Medulla oblongata (tissue), 1 donor: Measurements from ENCODE around the gene HECTD2.
A peak's percentile ranks its signal among the peaks of the same experiment; 100 is the strongest.
"Not testable (repeated sequence)": the region's sequence is repeated elsewhere in the genome, so short reads cannot be mapped to it uniquely, and the experiment has no call there.

Experiments
- DNase-seq: peaks from one replicate; pipeline ENCODE4 v3.0.0-alpha.2; 2015; ENCODE audit errors: extremely low spot score

Gene HECTD2

DNA sequence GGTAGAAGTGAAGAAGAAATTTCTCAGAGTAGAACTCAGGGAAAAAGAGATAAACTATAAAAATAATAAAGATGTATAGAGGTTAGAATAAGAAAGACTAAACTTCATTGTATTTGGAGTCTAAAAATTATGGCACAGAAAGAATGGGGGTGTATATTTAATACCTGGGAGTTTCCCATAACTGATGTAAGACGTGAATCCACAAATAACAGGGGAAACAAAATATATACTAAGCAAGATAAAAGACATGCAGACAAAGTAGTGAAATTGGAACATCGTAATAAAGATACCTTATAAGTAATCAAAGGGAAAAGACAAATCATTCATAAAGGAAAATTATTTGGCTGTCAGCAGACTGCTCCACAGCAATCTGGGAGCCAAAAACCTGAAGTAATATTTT, 62.8 kb downstream of the HECTD2 start:
- no peak for DNase-seq

DNA sequence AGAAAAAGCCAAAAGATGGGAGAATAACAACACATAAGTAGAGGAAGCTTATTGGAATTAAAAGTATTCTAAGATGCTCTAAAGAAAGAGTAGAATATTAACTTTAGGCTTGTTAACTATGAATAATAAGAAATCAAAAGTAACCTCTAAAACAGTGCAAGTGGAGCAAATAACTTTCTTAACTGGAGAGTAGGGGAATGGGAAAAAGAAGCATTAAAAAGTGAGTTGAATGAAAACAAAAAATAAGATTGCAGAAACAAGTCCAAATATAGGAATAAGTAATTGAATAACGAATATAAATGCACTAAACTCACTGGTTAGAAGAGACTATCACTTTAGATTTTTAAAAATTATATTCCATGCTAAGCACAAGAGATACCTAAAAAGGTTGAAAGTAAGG, 63.9 kb downstream of the HECTD2 start:
- DNase-seq, result no peak

DNA sequence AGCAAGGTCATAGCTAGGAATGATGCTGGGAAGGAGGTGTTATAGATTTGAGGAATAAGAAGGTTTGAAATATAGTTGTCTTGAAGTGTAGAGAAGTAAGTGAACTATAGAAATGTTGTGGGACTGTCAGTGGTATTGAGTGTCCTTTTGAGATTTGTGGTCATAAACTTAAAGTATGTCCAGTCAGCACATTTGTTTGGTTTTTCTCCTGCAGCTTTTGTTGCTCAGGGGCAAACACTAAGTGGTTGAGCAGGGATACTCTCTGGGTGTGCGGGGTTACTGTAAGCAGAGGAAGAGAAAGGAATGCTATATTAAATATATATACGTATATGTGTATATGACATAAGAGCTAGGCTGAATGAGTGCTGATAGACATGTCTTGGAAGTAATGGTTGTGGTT, 67.1 kb downstream of the HECTD2 start:
- DNase-seq, result no peak

DNA sequence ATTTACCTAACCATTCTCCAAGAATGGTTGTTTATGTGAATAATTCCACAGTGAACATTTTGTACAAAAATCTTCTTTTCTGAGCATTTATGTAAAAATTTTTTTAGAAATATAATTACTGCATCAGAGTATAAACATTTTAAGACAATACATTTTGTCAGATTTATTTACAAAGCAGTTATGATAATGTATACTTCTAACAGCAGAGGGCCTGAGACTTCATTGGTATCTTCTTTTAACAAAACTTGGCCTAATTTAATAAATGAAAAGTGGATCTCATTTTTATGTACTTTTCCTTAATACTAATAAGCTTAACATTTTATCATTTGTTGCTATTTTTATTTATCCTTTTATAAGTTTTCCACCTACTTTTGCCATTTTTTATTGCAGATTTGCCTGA, 69.4 kb downstream of the HECTD2 start:
- DNase-seq, result no peak

DNA sequence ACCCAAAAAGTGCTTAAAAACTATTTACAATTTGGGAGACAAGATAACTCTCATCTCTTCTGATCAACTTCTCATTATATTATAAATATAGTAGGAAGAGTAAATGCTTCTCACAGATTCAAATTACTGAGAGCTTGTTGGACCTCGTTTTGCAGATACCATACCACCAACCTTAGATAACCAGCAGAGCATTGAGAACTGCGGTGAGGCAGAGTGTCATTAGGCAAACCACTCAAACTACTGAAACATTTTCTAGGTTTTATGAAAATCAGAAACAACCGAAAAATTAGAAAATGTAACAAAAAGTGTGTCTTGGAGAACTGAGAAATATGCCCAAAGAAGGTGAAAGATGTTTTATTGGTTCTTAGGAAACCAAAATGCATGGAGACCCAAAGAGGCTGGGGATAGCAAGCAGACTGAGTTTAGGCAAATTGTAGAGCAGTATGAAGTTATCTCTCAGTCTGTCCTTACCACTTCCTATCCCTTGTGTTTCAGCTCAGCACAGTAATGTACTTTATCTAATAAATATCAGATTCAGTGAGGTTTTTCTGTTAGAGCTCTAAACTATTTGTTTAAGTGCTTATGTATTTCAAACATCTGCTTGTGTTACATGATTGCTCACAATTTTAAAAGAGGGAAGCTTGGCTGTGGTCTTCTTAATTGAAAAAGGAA, 77.9 kb downstream of the HECTD2 start:
- DNase-seq, result no peak

DNA sequence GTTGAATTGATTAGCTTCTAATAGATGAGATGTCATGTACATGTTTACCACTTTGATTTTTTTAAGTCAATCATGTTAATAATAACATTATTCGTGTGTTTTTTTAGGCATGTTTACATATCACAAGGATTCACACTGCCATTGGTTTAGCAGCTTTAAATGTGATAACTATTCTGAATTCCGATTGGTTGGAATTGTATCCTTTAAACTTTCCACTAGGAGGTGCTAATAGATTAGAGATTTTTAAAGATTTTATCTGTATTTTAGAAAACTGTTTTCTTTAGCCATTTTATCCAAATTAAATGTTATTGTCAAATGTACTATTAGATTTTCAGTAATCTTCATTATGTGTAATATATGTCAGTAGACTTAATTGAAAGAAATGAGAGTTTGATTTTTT, 83.2 kb downstream of the HECTD2 start:
- peak; percentile 29 for DNase-seq

DNA sequence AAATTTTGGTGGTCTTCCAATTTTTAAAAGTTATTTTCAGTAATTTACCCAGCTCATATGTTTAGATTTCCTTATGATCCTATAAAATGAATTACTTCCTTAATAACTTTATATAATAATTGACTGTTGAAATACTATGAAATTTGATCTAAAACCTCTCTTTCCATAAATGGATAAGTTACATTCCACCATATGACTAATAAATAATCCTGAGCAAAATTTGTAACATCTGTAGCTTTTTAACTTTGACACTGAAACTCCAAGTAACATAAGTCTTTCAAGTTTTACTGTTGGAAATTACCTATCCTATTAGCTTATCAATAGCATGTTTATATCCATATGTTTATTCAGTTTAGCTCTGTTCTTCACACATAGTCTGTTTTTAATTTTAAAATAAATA, 85.3 kb downstream of the HECTD2 start:
- DNase-seq, result no peak

DNA sequence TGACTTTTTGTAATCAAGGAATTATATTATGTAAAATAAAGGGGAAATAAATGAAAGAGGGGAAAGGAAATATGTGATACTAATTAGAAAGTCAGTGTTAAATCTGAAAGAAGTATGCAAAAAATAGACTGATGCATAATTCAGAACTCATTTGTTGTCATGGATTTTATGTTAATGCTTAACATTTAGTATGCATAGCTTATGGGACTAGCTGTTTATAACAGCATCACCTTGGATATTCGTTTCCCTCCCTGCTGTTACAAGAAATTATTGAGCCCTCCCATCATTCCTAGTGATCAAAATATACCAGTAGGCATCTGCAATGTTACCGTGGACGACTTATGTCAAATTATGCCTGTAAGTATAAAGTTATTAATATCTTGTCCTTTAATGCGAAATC, 85.9 kb downstream of the HECTD2 start:
- DNase-seq, result no peak

DNA sequence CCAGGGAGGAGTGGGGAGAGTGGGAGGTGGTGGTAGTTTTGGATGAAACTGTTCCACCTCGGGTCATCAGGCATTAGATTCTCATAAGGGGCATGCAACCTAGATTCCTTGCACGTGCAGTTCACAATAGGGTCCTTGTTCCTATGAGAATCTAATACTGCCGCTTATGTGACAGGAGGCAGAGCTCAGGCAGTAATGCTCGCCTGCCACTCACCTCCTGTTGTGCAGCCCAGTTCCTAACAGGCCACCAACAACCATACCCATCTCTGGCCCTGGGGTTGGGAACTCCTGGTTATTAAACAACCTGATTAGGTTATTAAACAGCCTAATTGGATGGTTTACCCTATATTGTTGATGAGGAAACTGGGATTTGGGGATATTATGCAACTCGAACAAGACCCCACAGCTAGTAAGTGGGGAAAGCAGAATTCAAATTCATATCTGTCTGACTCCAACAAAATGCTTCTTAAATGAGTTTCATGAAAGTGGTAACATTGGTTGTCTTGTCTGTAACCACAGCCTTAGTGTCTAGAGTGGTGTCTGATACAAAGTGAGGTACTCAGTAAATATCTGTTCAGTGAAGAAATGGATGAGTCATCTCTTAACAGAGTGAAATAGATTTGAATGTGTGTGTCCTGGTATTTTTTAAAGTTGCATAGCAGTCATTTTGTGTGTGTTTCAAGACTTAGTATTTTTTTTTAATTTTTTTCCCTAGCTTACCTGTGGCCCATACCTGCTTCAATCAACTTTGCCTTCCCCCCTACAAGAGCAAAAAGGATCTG, 101.6 kb downstream of the HECTD2 start:
- no peak for DNase-seq

DNA sequence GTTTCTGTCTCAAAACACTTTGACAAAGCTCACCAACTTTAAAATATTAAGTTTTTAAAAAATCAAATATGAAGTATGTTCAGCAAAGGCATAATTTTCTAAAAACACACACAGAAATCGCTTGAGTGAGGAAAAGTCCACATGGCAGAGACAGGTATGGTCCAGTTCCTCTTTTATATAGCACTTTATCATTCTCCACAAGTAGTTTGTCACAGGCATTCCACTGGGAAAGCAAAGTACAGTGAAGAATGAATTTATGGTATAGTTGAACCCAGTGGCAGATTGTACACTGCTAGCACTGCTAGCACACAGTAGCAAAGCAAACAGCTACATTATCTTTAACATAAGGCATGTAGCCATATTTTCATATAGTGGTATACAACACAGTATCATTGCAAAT, 102.3 kb downstream of the HECTD2 start:
- DNase-seq, result no peak

DNA sequence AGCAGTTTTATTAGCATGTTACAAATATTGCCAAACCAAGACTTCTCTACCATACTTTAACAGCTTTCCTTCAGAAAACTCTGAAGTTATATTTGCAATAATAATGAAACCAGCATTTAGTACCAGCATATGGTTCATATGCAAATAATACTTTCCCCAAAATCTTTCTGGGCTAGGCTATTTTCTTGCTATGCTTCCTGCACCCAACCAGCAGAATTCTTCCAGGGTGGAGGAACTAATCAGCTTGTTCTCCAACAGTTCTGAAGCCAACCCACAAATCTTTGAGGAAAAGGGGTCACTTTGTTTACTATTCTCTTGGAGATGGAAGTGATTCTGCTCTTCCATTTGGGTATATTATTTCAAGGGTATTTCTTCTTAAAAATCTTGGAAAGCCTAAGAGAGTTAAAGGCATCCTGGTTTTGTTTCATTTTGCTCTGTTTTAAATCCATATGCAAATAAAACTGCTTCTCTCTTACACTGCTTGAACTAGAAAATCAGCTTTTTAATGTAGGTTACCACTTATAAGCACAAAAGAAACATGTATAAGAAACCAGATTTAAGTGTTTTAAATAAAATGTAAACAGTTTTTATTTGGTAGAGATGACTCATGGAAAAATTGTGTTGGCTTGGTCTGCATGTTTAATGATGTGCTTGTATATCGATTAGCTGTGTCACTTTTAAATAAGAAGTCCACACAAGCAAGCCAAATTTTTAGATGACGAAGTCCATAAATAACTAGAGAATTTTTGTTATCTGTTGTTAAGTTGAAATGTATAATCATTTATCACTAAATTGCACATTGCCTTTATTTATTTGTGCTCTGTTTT, 103.7 kb downstream of the HECTD2 start:
- DNase-seq, result no peak

DNA sequence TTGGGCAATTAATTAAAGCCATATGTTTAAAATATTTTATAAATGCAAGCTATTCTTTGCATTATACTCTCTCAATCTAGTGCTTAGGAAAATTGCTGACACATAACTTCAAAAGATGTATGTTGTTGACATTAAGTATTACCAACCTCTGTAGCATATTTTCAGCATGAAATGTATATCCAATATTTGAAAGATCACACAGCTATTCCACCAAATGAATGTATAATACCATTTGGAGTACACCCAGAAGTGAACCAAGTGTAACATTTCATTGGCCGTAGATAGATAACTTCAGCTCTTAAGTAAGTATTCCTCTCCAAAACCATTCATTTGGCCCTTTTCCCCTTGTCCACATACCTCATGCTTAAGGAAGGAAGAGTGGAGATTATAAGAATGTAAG, 104.6 kb downstream of the HECTD2 start:
- no peak for DNase-seq

DNA sequence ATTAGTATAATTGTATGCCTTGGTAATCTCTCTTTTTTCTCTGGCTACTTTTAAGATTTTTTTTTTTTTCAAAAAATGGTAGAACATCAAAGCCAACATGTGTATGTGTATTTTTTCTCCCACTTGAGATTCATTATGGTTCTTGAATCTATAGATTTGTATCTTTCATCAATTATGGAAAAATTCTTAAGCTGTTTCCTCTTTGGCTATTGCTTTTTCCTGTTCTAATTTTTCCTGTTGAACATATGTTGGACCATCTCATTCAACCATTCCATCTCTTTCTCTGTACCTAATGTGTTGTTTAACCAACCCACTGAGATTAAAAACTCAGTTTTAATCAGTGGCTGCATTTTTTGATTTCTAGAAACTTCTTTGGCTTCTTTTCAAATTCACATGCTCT, 107.2 kb downstream of the HECTD2 start:
- DNase-seq, result no peak

DNA sequence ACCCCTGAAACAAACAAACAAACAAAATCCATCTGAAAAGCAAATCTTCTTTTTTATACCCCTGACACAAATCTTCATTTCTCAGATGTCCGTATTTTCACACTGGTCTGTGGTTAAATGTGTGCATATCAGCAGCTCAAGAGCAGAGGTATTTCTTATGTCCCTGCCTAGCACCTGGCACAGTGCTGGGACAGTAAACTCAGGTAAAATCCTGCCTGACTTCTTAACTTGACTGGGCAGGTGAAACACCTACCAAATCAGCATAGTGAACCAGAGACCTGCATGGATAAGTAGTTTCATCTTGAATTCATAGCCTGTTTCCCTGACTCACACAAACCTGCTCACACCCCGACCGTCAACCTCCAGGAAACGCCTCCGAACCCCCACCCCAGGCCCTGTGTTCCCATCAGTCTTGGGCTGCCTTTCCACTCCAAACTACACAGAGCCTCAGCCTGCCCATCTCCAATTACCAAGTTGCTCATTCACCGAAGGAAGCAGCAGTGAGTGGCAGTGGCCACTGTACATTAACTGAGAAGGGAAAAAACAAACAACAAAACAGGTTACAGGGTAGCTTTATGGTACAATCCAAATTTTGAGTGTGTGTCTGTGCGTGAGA, 109.9 kb downstream of the HECTD2 start:
- DNase-seq, result no peak

DNA sequence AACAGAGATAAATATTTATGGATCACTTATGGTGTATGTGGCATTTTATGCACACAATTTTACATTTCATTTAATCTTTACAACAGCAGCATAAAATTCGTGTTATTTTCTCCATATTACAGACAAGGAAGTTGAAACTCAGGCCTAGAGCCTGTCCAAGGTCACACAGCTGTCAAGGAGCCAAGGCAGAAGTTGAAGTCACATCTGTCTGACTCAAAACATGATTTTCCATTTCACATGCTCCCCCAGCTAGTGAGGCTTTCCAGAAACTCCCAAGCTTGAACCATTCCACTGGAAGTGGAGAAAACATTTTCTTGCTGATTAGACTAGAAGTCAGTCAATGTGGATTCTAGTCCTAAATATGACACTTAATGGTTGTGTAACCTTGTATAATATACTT, 110.5 kb downstream of the HECTD2 start:
- DNase-seq, result peak; percentile 16

DNA sequence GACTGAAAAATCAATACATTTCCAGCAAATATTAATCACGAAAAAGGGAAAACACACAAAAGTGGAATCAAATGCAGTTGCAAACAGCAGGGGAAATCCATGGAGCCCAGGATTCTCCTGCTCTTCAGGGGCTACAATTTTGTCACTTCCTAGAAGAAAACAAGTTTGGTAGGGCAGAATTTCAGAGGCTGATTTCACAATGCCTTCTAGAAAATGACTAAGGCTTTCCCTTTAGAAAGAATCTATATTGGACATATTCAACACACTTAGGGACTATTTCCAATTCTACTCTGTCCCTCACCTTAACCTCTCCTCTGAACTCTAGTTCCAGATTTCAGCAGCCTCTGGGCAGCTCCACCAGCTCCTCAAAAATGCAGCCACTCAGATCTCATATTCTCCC, 111.3 kb downstream of the HECTD2 start:
- DNase-seq, result no peak

DNA sequence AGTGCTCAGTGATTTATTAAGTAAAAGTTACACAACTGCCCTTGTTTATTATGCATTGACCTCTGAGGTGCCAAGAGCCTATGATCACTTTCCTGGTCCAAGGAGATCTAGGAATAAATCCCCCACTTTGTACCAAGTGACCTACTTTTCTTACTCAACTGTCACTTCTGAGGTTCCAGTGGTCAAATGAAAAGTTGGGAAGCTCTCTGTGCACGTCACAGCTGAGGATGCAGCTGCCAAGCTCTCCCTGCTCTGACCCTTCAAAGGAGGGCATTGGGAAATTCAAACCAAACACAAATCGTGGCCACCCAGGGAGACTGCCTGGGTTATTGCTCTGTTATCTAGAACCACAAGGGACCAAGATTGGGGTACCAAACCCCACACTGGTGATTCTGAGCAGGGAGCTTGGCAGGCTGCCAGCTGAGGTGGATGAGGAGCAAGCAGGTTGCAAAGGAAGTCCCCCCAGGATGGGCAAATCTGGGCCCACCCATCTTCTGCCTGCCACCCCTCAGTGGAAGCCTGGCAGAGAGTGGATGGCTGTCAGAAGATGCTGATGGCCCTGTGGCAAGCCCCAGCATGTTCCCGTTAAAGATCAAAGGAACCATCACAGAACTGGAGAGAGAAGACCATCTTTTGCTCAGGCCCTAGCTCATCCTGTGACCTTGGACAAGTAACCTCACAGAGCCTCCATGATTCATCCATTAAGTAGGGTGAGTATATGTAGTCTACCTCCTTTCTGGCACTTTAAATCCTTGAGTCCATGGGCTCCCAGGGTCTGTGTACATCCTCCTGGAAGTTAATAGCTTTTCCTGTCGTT, 116.0 kb downstream of the HECTD2 start:
- DNase-seq, result no peak

DNA sequence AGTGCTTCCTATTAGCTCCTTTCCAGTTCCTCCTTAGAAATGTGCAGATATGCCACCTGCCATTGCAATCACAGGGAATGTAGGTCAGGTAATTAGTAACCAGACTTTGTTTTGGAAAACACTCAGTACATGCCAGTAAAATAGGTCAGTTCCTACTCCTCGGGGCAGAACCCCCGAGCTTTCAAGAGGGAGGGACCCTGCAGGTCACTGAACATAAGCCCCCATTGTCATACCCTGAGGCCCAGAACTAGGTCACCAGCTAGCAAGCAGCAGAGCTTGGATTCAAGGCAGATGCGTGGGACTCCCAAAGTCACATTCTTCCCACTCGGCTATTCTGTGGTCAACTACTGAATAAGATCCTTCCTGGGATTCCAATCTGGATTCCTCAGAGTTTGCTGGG, 117.9 kb downstream of the HECTD2 start:
- DNase-seq, result no peak

DNA sequence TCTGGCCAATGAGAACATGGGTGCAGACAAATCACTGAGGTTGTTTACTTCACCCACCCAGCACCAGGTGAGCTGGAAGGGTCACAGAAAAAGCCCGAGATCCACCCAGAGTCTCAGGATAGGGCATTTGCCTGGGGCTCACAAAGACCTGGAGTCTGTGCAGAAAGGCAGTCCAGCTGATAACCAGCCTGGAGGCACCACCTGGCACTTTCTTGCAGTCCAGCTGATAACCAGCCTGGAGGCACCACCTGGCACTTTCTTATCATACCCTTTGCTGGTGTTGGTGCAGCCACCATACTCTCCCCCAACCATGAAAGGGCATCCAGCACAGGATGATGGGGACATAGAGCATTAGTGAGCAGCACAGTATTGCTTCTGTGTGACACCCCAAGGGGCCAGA, 118.6 kb downstream of the HECTD2 start:
- DNase-seq, result no peak

DNA sequence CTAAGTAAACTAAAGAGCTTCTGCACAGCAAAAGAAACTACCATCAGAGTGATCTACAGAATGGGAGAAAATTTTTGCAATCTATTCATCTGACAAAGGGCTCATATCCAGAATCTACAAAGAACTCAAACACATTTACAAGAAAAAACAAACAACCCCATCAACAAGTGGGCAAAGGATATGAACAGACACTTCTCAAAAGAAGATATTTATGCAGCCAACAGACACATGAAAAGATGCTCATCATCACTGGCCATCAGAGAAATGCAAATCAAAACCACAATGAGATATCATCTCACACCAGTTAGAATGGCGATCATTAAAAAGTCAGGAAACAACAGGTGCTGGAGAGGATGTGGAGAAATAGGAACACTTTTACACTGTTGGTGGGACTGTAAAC, 124.6 kb downstream of the HECTD2 start:
- not testable (repeated sequence) for DNase-seq

DNA sequence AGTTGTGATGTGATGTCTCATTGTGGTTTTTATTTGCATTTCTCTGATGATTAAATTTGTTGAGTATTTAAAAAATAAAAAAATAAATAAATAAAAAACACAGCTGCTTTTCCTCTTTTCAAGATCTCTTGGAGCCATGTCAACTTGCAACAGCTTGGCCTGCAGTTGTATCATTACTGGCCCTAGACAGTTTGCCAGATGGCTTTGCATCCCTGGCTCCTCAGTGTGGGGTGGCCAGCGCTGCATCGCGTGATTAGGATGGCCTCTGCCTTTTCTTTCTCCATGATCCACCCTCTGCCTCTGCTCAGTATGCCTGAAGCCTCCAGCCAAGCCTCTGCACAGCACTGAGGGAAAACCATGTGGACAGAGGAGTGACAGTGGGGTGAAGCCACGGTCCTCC, 126.0 kb downstream of the HECTD2 start:
- DNase-seq, result no peak
